ENCODE measurements around the gene VWA8.
"Not testable (repeated sequence)": the region's sequence is repeated elsewhere in the genome, so short reads cannot be mapped to it uniquely, and the experiment has no call there.

VWA8 gene

GRCh38 chr13:41813426-41813825 is 147.5 kb downstream of the VWA8 start:
- Histone ChIP-seq H3K27ac (no peak overlapping the region), H3K4me3 (no peak overlapping the region), H3K4me1 (peaks cover 0 to 9% (median 0%) of the 10 kb centered on the region in 4 donors), H3K9me3 (no peaks in the 10 kb centered on the region), H3K36me3 (peaks cover 0 to 17% (median 10%) of the 10 kb centered on the region in 3 donors), H3K27me3 (no peaks in the 10 kb centered on the region)
- DNase-seq, result no peak
- no peak for TF ChIP-seq CTCF (IDR thresholded peaks at IDR 0.05)
- intact Hi-C loops (cut with DNase I; ENCODE audit: low total_unique reads), result no loop called here

GRCh38 chr13:41812851-41813250 is 148.1 kb downstream of the VWA8 start:
- H3K27ac ChIP-seq, result no peak overlapping the region

GRCh38 chr13:41812237-41812636 is 148.7 kb downstream of the VWA8 start:
- Histone ChIP-seq H3K9me3 (no peaks in the 10 kb centered on the region), H3K4me3 (no peak overlapping the region), H3K27me3 (no peaks in the 10 kb centered on the region), H3K36me3 (peaks cover 0 to 20% (median 10%) of the 10 kb centered on the region in 3 donors), H3K4me1 (peaks cover 0 to 9% (median 0%) of the 10 kb centered on the region in 4 donors), H3K27ac (no peak overlapping the region)
- no peak for TF ChIP-seq CTCF (IDR thresholded peaks at IDR 0.05)
- intact Hi-C loops (cut with DNase I; ENCODE audit: low total_unique reads), result no loop called here
- no peak for DNase-seq

More at GRCh38 chr13:41812851-41813250, 148.1 kb downstream of the VWA8 start:
- no peak for TF ChIP-seq CTCF (IDR thresholded peaks at IDR 0.05)
- intact Hi-C loops (cut with DNase I; ENCODE audit: low total_unique reads), result no loop called here
- Histone ChIP-seq H3K4me3 (no peak overlapping the region), H3K4me1 (peaks cover 0 to 9% (median 0%) of the 10 kb centered on the region in 4 donors), H3K27me3 (no peaks in the 10 kb centered on the region), H3K9me3 (no peaks in the 10 kb centered on the region), H3K36me3 (peaks cover 0 to 17% (median 10%) of the 10 kb centered on the region in 3 donors)
- DNase-seq, result no peak

- DNase-seq, result no peak
- TF ChIP-seq CTCF (IDR thresholded peaks at IDR 0.05), result no peak
- peaks cover 0 to 21% (median 10%) of the 10 kb centered on the region in 3 donors for H3K36me3 ChIP-seq
- no peak overlapping the region for H3K4me3 ChIP-seq
- peaks cover 0 to 9% (median 0%) of the 10 kb centered on the region in 4 donors for H3K4me1 ChIP-seq
- H3K27ac ChIP-seq, result no peak overlapping the region
- no peaks in the 10 kb centered on the region for H3K27me3 ChIP-seq
- no peaks in the 10 kb centered on the region for H3K9me3 ChIP-seq
- intact Hi-C loops (cut with DNase I; ENCODE audit: low total_unique reads), result no loop called here
Observed at GRCh38 chr13:41811588-41812021, 149.3 kb downstream of the VWA8 start.

- DNase-seq, result no peak
- H3K36me3 ChIP-seq, result peaks cover 0 to 14% (median 5%) of the 10 kb centered on the region in 3 donors
- no peak overlapping the region for H3K4me3 ChIP-seq
- no peaks in the 10 kb centered on the region for H3K27me3 ChIP-seq
- H3K9me3 ChIP-seq, result no peaks in the 10 kb centered on the region
- intact Hi-C loops (cut with DNase I; ENCODE audit: low total_unique reads), result no loop called here
- no peak for TF ChIP-seq CTCF (IDR thresholded peaks at IDR 0.05)
- peaks cover 0 to 9% (median 0%) of the 10 kb centered on the region in 4 donors for H3K4me1 ChIP-seq
- no peak overlapping the region for H3K27ac ChIP-seq
Observed at GRCh38 chr13:41809962-41810361, 150.9 kb downstream of the VWA8 start.

- H3K27me3 ChIP-seq; H3K4me3 ChIP-seq; H3K9me3 ChIP-seq; H3K27ac ChIP-seq; DNase-seq; H3K4me1 ChIP-seq; intact Hi-C loops (cut with DNase I; ENCODE audit: low total_unique reads): not testable (repeated sequence)
- peaks cover 0 to 29% (median 14%) of the 10 kb centered on the region in 3 donors for H3K36me3 ChIP-seq
Observed at GRCh38 chr13:41803445-41803735, 157.5 kb downstream of the VWA8 start.

Measured in tibial artery (tissue), 4 donors.